ENCODE data around the gene LCE1F.

The LCE1F gene

DNA sequence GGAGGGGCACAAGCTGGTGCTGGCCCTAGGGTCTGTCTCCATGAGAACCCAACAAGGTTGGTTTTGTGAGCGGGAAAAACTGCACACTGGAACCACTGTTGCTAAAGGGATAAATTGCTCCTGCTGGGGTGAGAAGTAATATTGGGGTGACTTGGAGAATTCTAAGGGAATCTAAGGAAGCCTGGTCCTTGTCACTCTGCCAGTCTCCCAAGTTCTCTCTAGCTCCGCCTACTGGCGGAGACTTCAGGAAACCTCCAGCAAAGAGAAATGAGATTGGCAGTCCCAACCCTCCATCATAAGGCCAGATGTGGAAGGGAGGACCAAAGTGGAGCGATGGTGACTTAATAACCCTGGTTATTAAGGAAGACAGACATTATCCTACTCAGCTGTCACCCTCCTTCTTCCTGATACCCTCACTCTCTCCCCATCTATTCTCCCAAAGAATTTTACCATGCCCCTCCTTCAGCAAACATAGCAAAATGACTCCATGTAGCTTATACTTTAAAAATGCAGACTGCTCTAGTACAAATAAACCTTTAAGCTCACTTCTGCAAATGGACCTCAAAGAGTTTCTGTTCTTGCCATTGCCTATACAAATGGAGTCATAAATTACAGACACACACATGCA lies 2.7 kb downstream of the LCE1F start:
- no peak for DNase-seq

DNA sequence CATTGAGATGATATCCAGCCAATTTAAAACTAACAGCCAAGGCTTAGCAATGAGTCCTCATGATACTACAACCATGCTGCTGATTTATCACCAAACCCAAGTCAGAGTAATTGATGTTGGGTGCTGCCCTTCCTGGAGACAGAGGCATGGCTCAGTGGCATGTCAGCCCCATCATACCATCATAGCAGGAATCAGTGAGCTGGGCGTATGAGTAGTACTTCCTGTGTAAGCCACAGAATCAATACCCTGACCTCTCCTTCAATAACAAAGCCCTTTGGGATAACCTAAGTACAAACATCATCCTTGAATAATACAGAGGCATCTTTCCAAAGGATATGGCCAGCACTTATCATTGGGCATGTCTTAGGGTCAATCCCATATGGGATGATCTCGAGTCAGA lies 8.2 kb downstream of the LCE1F start:
- DNase-seq, result no peak

DNA sequence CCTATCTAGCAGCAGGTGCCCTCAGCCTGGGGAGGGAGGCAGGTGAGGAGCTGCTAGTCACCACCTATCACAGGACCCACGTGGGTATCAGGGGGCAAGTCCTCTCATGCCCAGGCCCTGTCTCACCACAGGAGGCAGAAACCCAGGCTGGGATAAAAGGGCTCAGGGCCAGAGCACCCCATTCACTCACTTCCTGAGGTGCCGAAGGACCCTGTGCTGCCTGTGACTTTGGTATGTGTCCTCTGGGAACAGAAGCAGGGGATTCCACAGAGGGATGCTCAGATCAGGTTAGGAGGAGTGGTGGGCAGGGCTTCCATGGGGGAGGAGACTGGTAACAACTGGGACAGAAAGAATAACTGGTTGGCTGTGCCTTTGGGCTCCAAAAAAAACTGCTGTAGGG lies 11.1 kb downstream of the LCE1F start, which contains the start of gene LCE1E:
TSS of gene LCE1E (plus strand) at position 181 of the 400 bp plus-strand sequence. CDS start 1,043 bp downstream, outside the sequence.
- no peak for DNase-seq

DNA sequence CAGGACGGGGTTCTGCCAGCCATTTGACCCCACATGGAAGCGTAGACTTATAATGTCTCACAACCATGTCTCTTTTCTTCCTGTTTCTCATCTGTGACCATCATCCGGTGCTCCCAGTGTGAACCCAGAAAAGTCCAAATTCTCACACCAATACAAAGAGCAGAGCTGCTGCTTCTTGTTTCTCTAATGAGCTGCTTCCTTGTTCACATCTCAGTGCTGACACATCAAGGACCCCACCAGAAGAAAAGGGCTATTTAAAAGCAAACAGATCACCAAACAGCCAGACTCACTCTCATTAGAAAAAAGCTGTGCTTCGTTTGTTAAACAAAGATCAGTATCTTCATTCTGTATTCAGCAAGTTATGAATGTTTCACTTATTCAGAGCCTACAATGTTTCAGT lies 20.7 kb downstream of the LCE1F start:
- DNase-seq, result no peak

DNA sequence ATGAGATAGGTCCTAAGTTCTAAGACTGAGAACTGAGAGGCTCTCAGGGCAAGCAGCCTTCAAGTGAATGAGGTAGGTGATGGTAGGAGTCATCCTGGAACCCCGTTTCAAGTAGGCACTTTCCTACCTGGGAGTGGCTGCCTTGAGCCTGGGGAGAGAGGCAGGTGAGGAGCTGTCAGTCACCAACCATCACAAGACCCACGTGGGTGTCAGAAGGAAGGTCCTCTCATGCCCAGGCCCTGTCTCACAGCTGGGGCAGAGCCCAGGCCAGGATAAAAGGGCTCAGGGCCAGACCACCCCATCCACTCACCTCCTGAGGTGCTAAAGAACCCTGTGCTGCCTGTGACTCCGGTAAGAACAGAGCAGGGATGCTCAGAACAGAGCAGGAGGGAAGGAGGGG lies 21.5 kb downstream of the LCE1F start, which contains the start of gene LCE1D:
TSS of gene LCE1D (plus strand) at position 301 of the 400 bp plus-strand sequence. CDS start 1,074 bp downstream, outside the sequence.
- DNase-seq, result no peak

DNA sequence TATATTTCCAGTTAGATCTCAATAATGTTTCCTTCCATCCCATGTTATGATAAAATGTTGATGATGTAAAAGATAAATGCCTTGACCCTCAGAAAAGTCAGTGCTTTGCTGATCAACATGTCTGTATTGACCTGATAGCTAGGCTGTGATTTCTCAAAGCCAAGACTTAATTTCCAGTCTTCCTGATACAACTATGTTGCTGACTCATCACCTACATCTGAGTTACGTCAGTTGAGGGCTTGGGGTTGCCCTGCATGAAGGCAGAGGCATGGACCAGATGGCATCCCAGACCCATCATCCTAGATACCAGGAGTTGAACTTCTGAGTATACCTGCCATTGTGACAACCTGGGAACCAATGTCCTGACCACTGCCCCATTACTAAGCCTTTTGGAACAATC lies 26.4 kb downstream of the LCE1F start:
- no peak for DNase-seq

DNA sequence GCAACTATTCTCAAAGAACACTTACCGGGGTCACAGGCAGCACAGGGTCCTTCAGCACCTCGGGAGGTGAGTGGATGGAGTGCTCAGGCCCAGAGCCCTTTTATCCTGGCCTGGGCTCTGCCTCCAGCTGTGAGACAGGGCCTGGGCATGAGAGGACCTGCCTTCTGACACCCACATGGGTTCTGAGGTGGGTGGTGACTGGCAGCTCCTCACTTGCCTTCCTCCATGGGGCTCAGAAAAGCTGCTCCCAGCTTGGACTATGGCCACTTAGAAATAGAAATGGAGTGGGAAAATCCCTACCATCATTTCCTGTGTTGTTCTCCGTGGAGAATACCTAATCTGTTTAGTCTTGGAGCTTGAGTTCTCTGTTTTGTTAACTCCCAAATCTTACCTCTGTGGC lies 31.6 kb downstream of the LCE1F start, which contains the start of gene LCE1C:
TSS of gene LCE1C (minus strand) at position 76 of the 400 bp plus-strand sequence. CDS start 1,173 bp downstream, outside the sequence.
- DNase-seq, result no peak

DNA sequence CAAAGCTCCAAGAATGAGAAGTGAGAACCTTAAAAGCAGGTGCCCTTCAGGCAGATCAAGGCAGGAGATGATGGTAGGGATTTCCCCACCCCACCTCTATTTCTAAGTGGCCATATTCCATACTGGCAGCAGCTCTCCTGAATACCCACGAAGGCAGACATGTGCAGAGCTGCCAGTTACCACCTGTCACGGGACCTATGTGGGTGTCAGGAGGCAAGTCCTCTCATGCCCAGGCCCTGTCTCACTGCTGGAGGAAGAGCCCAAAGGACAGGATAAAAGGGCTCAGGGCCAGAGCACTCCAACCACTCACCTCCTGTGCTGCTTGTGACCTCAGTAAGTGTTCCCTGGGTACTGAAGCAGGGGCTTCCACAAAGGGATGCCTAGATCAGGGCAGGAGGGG lies 36.1 kb downstream of the LCE1F start:
- DNase-seq, result no peak

DNA sequence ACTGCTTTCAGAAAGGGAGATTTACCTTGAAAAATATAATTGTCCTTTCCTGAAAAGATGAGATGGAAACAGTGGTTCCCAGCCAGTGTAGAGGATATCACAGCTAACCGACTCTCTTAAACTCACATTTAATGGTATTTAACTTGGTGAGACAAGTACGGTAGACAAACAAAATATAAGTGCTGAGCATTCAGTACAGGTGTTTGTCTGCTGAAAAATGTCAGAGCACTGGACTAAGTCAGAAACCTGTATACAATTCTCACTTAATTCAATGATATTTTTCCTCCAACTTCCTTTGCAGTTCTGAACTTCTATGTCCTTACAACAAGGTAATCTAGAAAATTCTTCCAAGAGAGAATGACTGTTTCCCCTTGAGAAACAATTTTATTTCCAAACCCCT lies 36.7 kb downstream of the LCE1F start, which contains the start of gene LCE1B:
TSS of gene LCE1B (plus strand) at position 301 of the 400 bp plus-strand sequence. CDS start 476 bp downstream, outside the sequence.
- DNase-seq, result no peak

DNA sequence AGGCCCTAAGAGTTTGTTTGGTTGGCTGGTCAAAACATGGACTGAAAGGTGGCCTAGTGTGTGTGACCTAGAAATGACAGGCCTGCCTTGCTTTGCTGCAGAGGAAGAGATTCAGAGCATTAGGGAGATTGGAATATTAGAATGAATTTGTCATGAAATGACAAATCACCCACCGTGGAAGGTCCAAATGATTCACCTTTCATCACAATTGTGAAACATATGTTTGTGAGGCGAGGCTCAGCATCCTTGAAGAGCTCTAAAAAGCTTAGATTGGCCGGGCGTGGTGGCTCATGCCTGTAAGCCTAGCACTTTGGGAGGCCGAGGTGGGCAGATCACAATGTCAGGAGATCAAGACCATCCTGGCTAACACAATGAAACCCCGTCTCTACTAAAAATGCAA lies 42.4 kb downstream of the LCE1F start:
- DNase-seq, result no peak

DNA sequence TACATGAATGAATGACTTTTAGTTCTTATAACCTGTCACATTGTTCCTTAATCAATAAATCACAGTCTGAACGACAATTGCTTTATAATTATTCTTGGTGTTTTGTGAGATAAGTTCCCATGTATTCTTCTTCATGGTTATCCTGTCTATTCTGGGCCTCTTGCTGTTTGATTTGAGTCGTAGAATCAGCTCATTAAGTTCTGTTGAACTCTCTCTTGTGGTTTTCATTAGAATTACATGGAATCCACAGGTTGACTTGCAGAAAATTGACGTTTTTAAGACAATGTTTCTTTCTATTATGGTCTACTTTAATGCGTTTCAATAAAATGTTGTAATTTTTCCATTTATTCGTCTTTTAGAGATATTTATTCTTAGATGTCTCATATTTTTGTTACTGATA lies 48.4 kb downstream of the LCE1F start:
- DNase-seq, result no peak

DNA sequence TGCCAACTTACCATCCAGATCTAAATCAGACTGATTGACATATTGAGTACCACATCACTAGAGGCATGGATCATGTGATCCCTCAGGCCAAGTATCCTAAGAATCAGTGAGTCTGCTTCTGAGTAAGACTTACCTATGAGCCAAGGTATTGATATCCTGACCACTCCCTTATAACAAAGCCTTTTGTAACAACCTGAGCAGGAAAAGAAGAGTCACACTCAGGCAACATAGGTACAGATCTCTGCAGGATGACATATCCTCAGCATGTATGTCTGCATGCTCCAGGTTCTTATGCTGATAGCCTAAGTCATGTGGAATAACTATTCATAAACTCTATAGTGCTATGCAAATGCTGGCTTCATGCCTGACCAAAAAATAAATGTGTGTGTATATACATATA lies 50.0 kb downstream of the LCE1F start:
- no peak for DNase-seq
